SKM-1 (cell line): ENCODE measurements around the gene MVD.
"Not testable (repeated sequence)": the region's sequence is repeated elsewhere in the genome, so short reads cannot be mapped to it uniquely, and the experiment has no call there.

ENCODE experiments used
- DNase-seq: peaks from one replicate; lab custom pipeline; 2025; ENCODE audit not compliant: unreplicated experiment; lab: John Stamatoyannopoulos, UW

MVD gene

DNA sequence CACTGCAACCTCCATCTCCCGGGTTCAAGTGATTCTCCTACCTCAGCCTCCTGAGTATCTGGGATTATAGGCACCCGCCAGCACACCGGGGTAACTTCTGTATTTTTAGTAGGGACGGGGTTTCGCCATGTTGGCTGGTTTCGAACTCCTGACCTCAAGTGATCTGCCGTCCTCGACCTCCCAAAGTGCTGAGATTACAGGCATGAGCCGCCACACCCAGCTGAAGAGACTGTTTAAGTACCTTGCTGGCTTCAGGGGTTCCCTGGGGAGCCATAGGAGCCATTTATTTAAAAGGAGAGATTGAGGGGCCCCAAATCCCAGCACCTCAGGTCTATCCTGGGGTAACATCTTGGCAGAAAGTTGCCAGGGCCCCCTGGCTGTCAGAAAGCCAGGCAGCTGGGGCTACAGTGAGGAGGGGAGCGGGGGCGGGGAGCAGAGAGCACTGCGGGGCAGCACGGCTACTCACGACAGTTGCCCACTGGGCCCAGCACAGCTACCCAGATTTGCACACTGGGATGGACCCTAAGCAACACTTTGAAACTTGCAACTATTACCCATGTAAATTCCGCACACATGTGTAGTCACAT is 21.8 kb upstream of the MVD start:
- no peak for DNase-seq

DNA sequence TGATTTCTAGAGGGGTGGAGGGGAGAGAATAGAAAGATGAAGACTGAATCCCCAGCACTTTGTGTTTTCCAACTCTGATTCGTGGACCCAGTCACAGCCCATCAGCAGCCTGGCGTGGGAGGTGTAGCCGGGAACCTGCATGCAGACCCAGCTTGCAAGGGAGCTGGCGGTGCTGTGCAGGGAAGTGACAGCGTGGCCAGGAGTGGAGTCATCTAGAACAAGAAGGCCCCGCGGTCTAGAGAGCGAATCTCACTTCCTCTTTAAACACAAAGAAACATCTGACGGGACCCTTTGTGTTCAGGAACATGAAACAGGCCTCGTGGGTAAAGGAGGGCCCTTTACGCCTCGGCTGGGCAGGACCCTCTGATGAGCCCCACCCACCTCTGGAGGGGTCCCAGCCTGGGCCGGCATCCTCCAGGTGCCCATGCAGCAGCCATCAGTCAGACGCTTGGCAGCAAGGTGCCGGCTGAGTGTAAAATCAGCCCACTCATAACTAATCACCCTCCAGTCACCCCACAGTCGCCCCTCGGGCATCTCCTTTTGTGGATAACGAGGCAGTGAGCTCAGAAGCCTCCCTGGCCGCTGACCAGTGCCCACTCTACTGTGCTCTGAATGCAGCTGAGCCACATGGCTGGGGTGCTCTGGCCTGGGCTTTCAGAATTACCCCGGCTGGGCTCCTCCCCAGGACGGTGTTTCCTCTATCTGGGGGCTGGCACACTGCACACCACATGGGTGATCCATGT is 19.0 kb upstream of the MVD start:
- DNase-seq: peak; percentile 90

GRCh38 chr16:88681084-88681680 is 18.3 kb upstream of the MVD start:
- DNase-seq: no peak

DNA sequence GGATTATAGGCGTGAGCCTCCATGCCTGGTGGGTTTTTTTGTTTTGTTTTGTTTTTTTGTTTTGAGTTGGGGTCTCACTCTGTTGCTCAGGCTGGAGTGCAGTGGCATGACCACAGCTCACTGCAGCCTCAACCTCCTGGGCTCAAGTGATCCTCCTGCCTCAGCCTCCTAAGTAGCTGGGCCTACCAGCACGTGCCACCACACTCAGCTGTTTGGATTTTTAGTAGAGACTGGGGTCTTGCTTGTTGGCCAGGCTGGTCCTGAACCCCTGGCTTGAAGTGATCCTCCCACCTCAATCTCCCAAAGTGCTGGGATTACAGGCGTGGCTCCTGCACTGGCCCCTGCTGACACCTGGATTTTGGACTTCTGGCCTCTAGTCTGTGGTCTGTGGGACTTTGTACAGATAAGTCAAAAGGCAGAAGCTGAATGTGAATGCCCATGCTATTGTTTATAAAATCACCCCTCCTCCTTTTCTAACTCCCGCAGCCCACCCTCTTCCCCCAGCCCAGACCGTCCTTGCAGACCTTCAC is 17.7 kb upstream of the MVD start:
- DNase-seq: no peak

GRCh38 chr16:88678224-88678979 is 15.5 kb upstream of the MVD start:
- no peak for DNase-seq

DNA sequence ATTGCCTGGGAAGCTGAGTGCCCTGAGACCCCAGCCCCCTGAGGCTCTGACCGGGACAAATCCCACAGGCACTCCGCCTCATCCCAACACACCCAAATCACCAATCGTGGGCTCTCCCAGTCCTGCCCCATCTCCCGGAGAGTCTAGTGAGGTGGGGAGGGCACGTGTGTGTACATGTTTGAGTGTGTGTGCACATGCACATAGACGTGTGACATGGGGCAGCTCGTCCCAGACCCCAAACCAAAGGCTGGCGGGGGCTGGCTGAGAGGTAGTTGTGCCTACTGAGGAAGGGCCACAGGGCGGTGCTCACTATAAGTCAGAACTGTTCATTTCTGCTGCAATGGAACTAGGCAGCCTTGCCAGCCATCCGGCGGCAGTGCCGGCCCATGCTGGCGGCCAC is 14.8 kb upstream of the MVD start:
- no peak for DNase-seq

DNA sequence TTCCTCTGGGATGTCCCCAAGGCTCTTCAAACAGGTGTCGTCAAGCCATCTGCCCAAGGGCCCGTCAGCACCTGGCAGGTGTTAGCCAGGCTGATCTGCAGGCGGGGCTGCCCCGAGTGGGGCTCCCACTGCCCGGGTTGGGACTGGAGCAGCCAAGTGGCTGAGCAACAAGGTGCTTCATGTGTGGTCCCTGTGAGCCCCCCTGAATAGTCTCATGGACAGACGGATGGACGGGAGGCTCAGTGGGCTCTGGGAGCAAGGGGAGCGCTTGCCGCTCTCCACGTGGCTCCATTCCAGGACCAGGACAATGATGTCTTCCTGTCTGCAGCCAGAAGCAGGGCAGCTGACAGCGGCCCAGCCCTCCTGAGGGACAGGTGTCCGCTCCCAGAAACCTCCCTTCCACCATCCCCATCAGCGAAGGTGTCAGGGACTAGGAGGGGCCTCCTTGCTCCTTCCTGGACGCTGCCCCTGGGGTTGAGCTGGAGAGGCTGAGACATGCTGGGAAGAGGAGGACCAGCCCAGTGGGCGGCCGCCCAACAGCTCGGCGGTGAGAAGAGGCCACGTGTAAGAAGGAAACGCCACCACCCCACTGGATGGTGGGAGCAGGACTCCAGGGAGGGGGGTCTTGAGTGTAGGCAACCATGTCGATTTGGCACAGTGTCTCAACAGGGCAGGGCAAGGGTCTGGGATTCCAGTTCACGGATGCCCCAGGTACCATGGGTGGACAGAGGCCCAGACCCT is 13.8 kb upstream of the MVD start:
- no peak for DNase-seq

DNA sequence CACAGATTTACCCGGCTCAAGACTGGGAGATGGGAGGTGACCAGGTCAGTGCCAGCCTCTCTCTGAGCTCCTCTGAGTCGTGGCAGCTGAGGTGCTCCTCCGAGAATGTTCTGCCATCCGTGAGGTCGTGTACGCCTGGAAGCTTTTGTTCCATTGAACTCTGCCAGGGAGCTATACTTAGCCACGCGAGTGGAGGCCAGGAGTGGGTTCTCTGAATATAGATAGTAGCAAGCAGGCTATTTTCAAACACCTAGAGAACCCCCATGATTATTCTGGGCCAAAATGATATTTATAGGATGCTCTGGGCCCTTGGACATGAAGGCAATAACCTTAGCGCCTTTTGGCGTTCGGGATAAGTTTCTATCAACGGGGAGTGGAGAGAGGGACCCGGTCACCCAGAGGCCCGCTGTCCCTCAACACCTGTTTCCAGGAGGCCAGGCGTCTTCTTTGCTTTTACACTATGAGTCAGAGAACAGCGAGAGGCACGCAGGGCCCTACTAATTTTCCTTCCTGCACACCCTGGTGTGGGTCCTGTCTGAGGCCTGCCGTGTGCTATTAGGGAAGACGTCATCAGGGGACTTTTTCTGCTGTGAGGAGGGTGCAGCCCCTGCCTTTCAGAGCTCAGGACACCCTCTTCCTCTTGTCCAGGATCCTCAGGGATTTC is 11.0 kb upstream of the MVD start:
- no peak for DNase-seq

DNA sequence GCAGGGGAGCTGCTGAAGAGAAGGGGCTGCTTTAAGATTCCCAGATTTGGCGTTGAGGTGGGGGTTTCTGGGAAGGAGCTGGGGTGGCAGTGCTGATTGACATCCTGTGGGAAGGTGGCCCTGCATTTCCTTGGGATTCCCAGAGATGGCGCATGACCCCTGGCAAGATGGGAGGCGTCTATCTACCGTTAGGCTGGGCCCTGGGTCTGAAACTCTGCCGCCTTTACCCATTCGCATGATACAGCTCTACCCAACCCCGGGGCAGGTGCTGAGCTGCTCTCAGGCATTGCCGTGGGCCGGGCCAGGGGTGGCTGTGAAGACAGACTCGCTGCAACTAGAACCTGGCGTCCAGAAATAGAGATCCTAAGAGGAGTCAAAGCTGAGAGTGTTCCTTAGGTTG is 9.9 kb upstream of the MVD start:
- DNase-seq: no peak

- DNase-seq: no peak
Observed at GRCh38 chr16:88671806-88672205, 8.9 kb upstream of the MVD start.

- DNase-seq: no peak
Observed at GRCh38 chr16:88669980-88670379, 7.1 kb upstream of the MVD start.

GRCh38 chr16:88669493-88669892 is 6.6 kb upstream of the MVD start:
- not testable (repeated sequence) for DNase-seq

DNA sequence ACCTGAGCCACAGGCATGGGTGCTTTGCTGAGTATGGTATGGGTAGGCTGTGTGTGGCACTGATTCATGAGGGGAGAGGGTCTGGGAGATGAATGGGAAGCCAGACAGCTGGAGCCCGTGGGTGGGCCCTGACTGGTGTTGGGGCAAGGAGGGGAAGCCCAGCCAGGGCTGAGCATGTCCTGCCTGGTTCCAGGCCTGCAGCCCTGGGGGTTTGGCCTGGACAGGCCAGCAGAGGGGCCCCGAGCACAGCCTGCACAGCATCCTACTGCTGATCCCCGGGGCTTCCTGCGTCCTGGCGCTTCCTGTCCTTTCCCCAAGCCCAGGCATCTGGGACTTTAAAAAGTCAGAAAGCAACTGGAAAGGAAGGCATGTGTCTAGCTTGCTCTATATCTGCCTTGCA is 4.6 kb upstream of the MVD start:
- DNase-seq: no peak

DNA sequence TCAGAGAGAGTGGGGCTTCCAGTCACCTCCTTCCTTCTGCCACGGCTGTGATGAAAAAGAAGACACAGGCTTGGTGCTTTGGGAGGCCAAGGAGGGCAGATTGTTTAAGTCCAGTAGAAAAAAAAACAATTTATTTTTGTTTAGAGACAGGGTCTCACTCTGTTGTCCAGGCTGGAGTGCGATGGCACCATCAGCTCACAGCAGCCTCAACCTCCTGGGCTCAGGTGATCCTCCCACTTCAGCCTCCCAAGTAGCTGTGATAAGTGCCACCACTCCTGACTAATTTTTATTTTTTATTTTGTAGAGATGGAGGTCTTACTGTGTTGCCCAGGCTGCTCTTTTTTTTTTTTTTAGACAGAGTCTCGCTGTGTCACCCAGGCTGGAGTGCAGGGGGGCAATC is 2.7 kb upstream of the MVD start:
- no peak for DNase-seq

DNA sequence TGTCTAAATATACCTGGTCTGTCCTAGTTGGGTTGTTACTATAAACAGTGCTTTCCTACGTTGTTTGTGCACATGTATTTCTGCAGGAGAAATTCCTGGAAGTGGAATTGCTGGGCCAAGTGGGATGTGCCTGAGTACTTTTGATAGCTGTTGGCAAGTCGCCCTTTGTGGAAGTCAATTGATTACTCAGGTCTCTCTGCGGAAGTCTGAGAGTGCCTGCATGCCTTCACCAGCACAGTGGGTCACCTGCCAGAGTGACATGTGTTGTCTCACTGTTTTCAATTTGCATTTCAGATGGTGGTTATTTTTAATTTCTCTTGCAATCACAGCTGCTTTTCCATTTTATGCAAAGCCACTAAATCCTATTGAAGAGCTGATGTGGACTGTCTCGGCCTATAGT is 2.3 kb upstream of the MVD start:
- no peak for DNase-seq

GRCh38 chr16:88662222-88662842 is 559 bp downstream of the MVD start:
- DNase-seq: no peak

DNA sequence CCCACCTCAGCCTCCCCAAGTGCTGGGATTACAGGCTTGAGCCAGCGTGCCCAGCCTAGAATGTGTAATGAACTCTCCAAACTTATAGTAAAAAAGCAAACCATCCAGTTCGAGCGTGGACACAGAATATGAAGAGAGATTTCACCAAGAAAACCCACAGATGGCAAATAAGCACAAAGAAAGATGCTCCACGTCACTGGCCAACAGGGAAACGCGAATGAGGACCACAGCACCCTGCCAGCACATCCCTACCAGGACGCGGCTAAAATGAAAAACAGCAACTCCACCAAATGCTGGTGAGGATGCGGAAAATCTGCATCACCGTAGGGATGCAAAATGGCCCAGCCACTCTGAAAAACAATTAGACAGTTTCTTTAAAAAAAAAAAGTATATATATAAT is 1.4 kb downstream of the MVD start:
- DNase-seq: no peak

DNA sequence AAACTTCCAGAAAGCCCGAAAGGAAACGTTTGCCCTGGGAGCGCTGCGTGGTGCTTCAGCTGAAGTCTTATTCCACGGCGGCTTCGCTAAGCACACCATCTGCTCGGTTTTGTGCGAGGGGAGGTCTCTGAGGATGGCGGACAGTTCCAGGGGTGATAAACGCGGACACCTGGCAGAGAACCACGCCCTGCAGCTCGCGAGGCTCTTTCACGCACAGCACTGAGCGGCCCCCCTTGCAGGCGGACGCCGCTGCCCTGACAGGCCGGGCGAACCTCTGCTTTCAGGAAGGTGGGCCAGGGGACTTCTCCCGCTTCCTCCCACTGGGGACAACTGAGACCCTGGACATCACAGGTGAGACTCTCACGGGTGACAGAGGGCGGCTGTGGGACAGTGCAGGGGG is 3.7 kb downstream of the MVD start:
- no peak for DNase-seq

DNA sequence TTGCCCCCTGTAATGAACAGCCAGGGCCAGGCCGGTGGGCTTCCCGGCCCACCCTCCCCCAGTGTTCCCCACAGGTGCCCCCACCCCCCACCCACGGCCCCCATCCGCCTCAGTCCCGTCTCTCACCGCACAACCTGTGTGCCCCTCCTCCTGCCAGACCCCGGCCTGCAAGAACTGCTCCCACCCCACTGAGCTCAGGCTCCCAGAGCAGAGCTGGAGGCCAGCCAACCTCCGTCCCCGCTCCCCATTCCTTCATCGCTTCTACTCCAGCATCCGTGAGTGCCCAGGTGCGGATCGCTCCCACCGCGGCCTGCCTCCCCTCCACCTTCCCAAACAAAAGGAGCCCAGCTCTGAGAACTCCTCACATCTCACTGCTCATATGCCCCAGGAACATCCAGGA is 4.2 kb downstream of the MVD start:
- DNase-seq: no peak

DNA sequence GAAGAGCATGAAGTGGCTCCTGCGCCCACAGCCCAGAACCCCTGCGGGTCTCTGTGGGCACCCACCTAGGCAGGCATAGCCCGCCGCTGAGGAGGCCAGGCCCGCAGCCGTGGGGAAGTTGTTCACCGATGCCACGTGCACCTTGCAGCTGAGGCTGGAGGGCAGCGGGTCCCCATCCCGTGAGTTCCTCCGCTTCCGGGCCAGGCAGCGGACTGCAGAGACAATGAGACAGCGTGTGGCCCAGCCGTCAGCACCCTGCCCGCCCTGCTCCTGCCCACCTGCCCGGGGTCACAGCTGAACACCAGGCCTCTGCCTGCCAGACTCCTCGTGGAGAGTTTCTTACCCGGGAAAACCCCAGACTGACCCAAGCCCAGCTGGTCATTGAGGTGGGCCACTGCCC is 5.5 kb downstream of the MVD start:
- DNase-seq: no peak
